LNCAP (cell line): ENCODE measurements around the gene NT5DC1.

Experiments used
- TF ChIP-seq, protein P1 (sequence below): fragments of 450-650 bp; IDR thresholded peaks from 2 replicates; pipeline ENCODE4 v1.5.1; 2017; ENCODE audit warnings: mild to moderate bottlenecking

NT5DC1 gene

DNA sequence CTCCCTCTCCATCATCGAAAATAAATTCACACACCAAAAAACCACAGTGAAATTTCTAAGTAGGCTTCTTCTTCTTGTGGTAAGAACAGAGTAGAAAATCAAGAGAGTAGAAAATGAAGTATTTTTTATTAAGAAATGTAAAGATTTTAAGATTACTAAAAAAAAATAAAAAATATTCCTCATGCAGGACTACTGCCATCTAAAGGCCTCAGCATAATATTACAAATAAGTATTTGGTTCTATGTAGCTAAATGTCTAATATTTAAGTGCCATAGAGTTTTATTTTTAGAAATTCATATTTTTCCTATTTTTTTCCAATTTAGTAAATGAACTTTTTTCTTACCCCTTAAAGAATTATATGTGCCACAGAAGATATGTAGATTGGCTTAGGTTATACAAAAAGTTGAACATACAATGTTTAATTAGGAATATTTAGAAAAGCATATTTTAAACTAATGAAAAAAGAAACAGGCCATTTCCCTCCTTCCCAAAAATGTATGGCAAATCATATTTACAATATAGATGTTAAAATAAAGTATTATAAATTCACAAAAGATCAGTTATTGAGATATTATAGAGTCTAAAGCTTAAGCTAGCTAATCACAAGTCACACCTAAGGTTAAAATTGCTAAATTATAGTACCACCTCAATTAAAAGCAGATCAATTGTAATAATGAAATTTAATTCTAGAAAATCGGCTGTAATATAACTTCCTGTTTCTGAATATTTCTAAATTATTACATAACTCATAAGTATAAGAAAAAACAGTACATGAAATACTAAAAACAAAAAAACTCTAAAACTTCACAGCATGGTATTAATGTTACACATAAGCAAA lies 3.5 kb upstream of the NT5DC1 start:
- TF ChIP-seq, protein P1, sequence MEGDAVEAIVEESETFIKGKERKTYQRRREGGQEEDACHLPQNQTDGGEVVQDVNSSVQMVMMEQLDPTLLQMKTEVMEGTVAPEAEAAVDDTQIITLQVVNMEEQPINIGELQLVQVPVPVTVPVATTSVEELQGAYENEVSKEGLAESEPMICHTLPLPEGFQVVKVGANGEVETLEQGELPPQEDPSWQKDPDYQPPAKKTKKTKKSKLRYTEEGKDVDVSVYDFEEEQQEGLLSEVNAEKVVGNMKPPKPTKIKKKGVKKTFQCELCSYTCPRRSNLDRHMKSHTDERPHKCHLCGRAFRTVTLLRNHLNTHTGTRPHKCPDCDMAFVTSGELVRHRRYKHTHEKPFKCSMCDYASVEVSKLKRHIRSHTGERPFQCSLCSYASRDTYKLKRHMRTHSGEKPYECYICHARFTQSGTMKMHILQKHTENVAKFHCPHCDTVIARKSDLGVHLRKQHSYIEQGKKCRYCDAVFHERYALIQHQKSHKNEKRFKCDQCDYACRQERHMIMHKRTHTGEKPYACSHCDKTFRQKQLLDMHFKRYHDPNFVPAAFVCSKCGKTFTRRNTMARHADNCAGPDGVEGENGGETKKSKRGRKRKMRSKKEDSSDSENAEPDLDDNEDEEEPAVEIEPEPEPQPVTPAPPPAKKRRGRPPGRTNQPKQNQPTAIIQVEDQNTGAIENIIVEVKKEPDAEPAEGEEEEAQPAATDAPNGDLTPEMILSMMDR: peak; percentile 63

DNA sequence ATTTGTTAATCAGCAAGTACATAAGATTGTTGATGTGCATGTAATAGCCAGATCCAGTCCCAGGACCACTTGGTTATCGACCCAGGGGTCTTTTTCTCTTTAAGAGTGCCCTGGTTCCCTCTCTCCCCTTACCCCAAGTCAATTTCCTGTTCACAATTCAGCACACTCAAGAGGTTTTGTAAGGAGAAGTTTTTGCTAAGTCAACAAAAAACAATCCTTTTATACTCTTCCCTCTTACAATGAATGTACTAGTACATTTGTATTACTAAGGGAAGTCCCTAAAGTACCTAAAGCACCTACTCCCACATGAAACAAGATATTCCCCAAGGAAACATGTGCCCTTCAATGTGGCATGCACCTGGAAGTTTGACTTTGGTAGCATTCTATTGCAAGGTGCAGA lies 1.6 kb upstream of the NT5DC1 start:
- TF ChIP-seq, protein P1: no peak

DNA sequence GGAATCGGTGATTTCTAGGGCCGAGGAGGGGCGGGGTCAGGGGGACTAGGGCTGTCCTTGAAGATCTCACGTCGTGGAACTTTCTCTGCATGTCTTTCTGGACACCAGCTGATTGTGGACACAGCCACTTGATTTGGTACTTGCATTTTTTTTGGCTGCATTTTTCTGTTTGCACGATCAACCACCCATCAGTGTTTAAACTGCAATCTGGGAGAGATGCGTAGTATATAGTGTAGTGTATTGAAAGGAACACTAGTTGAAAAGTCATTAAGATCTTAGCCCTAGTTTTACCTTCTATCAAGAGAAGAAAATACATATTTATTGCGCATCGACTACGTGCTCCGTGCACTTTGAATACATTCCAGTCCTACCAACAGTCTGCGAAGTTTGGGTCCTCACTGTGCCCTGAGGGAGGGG lies 657 bp downstream of the NT5DC1 start:
- TF ChIP-seq, protein P1: no peak

DNA sequence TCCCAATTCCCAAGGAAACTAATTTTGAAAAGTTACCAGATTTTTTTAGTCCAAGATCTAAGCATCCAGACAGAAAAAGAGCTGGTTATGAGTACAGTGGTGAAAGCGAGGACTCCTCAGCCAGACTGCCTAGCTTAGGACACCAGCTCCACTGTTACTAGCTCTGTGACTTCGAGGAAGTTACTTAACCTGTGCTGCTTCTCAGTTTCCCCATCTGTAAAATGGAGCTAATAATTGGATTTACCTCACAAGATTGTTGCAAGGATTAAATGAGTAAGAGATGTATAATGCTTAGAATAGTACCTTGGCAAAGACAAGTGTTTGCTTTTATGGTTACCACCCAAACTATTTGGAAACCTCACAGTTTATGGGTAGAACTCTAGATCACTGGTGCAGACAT lies 1.1 kb downstream of the NT5DC1 start:
- TF ChIP-seq, protein P1: no peak

DNA sequence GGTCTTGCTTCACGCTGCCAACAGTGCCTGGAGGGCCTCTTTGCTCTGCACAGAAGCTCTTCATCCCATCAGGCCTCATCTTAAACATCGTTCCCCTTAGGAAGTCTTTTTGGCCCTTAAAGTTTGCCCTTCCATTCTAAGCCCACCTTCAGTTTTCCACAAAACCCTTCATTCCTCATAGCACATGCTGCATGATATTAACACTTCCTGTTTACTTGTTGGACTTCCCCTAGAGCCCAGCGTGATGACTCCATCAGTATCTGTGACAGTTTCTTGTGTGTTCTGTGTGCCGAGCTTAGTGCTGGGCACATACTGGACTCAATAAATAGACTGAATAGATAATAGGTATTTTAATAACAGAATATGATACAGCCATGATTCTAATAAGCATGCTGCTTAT lies 2.2 kb downstream of the NT5DC1 start:
- TF ChIP-seq, protein P1: no peak

DNA sequence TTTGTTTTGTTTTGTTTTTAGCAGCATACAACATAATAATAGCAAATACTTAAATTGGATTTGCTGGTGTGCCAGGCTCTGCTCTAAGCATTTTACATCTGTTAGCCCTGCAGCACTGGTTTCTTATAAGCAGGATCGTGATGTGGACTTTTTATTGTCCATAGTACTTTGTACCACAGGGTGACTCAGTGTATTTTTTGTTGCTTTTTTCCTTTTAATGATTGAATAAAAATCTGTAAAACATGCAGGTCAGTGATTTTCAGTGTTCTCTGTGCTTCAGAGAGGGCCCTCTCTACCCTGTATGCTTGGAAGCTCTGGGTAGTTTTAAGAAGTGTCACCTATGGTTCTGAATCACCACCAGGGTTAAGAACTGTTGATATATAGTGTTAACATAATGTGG lies 4.0 kb downstream of the NT5DC1 start:
- TF ChIP-seq, protein P1: no peak

DNA sequence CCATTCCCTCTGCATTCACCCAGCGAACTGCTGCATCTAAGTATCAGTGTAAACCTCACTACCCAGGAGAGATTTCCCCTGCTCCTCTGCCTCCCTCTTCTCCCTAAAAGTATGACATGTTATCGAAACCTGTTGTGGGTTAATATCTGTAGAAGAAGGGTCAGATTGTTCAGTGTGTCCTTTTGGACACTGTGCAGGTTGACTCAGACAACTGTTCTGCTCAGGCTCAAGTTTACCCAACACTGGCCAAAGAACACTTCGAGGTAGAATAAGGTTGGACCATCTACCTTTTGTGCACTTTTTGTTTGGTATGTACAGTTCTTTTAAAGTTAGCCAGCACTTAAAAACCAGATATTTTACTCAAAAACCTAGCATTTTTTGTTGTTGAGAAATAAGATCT lies 4.6 kb downstream of the NT5DC1 start:
- TF ChIP-seq, protein P1: no peak
